Body of pancreas (tissue), 4 donors: ENCODE measurements around the gene ENAH. TPM values are rescaled to one million over a fixed set of nuclear protein-coding genes. Genes with fewer than 3 reads are reported as not detected.

Experiments
- ATAC-seq: fragments of 150-250 bp; one replicate; pipeline ENCODE4 v1.9.1; 2016
- DNase-seq, 4 donors: peaks; one replicate each; pipeline ENCODE4 v3.0.0-alpha.2; 2019
- H3K27ac ChIP-seq, 4 donors: fragments of 200-600 bp; sonication (generic); 1 replicate in 3 of 4; 2 replicates in 1 of 4; pipeline versions ENCODE4 v1.5.1 to v1.6.1; 2016 to 2019; ENCODE audit warnings: mild to moderate bottlenecking in 1 of 4, mixed read lengths in 1 of 4, moderate library complexity in 1 of 4
- H3K27me3 ChIP-seq, 2 donors: fragments of 200-600 bp; sonication (generic); one replicate each; pipeline ENCODE4 v1.6.0; 2016; ENCODE audit warnings: mild to moderate bottlenecking in 1 of 2
- H3K36me3 ChIP-seq, 2 donors: fragments of 200-600 bp; sonication (generic); replicated peaks in 1 of 2; 2 replicates each; pipeline ENCODE4 v1.5.1; 2016; ENCODE audit warnings: low read depth in 2 of 2; ENCODE audit not compliant: insufficient read depth in 1 of 2
- H3K4me1 ChIP-seq: fragments of 200-600 bp; sonication (generic); one replicate; pipeline ENCODE4 v1.6.0; 2016
- H3K4me3 ChIP-seq, 2 donors: fragments of 200-600 bp; sonication (generic); 1 replicate in 1 of 2; 2 replicates in 1 of 2; pipeline ENCODE4 v1.5.1; 2016 to 2019
- H3K9me3 ChIP-seq, 3 donors: fragments of 200-600 bp; sonication (generic); 1 replicate in 2 of 3; 2 replicates in 1 of 3; pipeline ENCODE4 v1.5.1; 2016
- CTCF ChIP-seq, 7 experiments: fragments of 450-650 bp in 4 of 7; fragments of 200-600 bp in 3 of 7; sonication (generic) in 3 of 7; IDR thresholded peaks; one replicate each; pipeline ENCODE4 v1.5.1; 2016 to 2019; ENCODE audit warnings: antibody characterized with exemption in 7 of 7
- POLR2A ChIP-seq, 3 donors: fragments of 450-650 bp; IDR thresholded peaks; one replicate each; pipeline ENCODE4 v1.6.1; 2016; ENCODE audit warnings: antibody characterized with exemption in 3 of 3, mild to moderate bottlenecking in 2 of 3
- WGBS, 2 donors: methylation state at CpG; one replicate each; pipeline ENCODE4 v1.1.5; 2017; 5-methylcytosine and 5-hydroxymethylcytosine counted together
- intact Hi-C: fragments of 100-400 bp; cut with DNase I; formaldehyde crosslinking; loops from one replicate; pipeline ENCODE4 v1.15.1; 2023
- total RNA-seq, 2 donors: library from RNA; depleted of rRNA; stranded (reverse); fragments of >200 nt; gene quantifications; one replicate each; pipeline ENCODE4 v1.1.0, GENCODE V29; 2016

ENAH gene
- total RNA-seq, 2 donors from 2014 or later = 21.1 to 28.8 TPM

DNA sequence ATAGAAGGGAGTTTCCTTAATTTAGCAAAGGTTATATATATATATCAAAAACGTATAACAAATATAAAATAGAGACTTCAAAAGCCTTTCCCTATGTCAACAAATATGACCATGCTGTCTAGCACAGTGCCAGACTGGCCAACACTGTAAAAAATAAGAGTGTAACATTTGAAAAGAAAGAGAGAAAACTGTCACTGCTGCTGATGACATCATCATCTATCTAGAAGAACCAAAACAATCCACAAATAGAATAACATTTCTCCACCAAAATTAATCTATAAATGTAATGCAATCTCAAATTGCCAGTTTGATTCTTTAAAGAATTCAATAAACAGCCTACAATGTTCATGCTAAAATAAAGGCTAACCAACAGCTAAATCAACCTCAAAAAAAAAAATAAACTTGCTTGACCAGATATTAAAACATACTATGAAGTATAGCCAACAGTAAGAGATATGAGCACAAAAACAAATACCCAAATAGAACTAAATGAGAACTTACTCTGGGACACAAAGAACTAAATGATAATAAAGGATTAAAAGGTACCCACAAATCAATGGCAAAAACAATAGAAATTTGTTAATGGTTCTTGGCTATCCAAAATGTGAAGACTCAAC lies 50.2 kb downstream of the ENAH start:
- peak in 1 of 4 donors; percentile 43 for DNase-seq
- 2 to 12% methylated on average over 1 of the region's 1 CpG for WGBS, 2 donors
- intact Hi-C loops = no loop called here
- Histone ChIP-seq H3K27me3 (no peaks in the 10 kb centered on the region), H3K27ac (peak overlapping the region in 3 of 4 donors; percentile 22 to 72 (median 59)), H3K36me3 (no peaks in the 10 kb centered on the region), H3K9me3 (no peaks in the 10 kb centered on the region), H3K4me1 (peaks cover 46% of the 10 kb centered on the region), H3K4me3 (no peak overlapping the region)
- ATAC-seq = peak; percentile 64
- TF ChIP-seq POLR2A (IDR thresholded peaks at IDR 0.05) = no peak
- no peak for TF ChIP-seq CTCF (IDR thresholded peaks at IDR 0.05)

GRCh38 chr1:225601902-225602589 lies 50.9 kb downstream of the ENAH start:
- WGBS, 2 donors = 15 to 18% methylated on average over 3 of the region's 3 CpGs
- TF ChIP-seq POLR2A (IDR thresholded peaks at IDR 0.05) = no peak
- no peak for TF ChIP-seq CTCF (IDR thresholded peaks at IDR 0.05)
- Histone ChIP-seq H3K27me3 (no peaks in the 10 kb centered on the region), H3K9me3 (no peaks in the 10 kb centered on the region), H3K36me3 (no peaks in the 10 kb centered on the region), H3K4me1 (peaks cover 40% of the 10 kb centered on the region), H3K27ac (peak overlapping the region in 3 of 4 donors; percentile 22 to 72 (median 59)), H3K4me3 (no peak overlapping the region)
- intact Hi-C loops = no loop called here
- ATAC-seq (peak; percentile 51), DNase-seq (no peak)

- no peaks in the 10 kb centered on the region for H3K36me3 ChIP-seq
- no peaks in the 10 kb centered on the region for H3K9me3 ChIP-seq
- TF ChIP-seq POLR2A (IDR thresholded peaks at IDR 0.05) (no peak), CTCF (IDR thresholded peaks at IDR 0.05) (no peak)
- H3K4me1 ChIP-seq = peaks cover 15% of the 10 kb centered on the region
- intact Hi-C loops = no loop called here
- no peak overlapping the region for H3K4me3 ChIP-seq
- 73 to 78% methylated on average over 2 of the region's 2 CpGs for WGBS, 2 donors
- no peak for ATAC-seq
- DNase-seq = no peak
- H3K27me3 ChIP-seq = no peaks in the 10 kb centered on the region
- H3K27ac ChIP-seq = no peak overlapping the region
Measured at GRCh38 chr1:225598847-225599246, 54.1 kb downstream of the ENAH start.

GRCh38 chr1:225597926-225598575 lies 54.9 kb downstream of the ENAH start:
- intact Hi-C loops = no loop called here
- 96 to 100% methylated on average over 2 of the region's 2 CpGs for WGBS, 2 donors

More at GRCh38 chr1:225597926-225598575, 54.9 kb downstream of the ENAH start:
- Histone ChIP-seq H3K4me3 (no peak overlapping the region), H3K9me3 (no peaks in the 10 kb centered on the region), H3K27me3 (no peaks in the 10 kb centered on the region), H3K36me3 (no peaks in the 10 kb centered on the region), H3K27ac (no peak overlapping the region), H3K4me1 (peaks cover 10% of the 10 kb centered on the region)
- TF ChIP-seq POLR2A (IDR thresholded peaks at IDR 0.05) (no peak), CTCF (IDR thresholded peaks at IDR 0.05) (no peak)
- ATAC-seq (no peak), DNase-seq (no peak)
